Bronchial epithelial cell (primary cell): ENCODE results near the gene ETNPPL. TPM values are rescaled to one million over a fixed set of nuclear protein-coding genes. Genes with fewer than 3 reads are reported as not detected.

Experiments used
- DNase-seq: peaks from one replicate; pipeline ENCODE4 v3.0.0-alpha.2; 2010; ENCODE audit warnings: low read depth
- FAIRE-seq: peaks from 2 replicates; lab custom pipeline; 2011; peaks lifted over from hg19 to GRCh38; lab: Jason Lieb, UNC
- H3K27me3 ChIP-seq: 2 replicates; pipeline ENCODE4 v1.5.1; 2011; ENCODE audit warnings: low read length; ENCODE audit not compliant: control insufficient read depth, insufficient read depth
- H3K36me3 ChIP-seq: 2 replicates; pipeline ENCODE4 v1.5.1; 2011; ENCODE audit warnings: low read length; ENCODE audit not compliant: control insufficient read depth, insufficient read depth
- H3K4me3 ChIP-seq: 2 replicates; pipeline ENCODE4 v1.5.1; 2011; ENCODE audit warnings: mild to moderate bottlenecking, low read depth, low read length, control low read depth
- total RNA-seq: library from RNA; depleted of rRNA; stranded (reverse); fragments of >200 nt; gene quantifications from 2 replicates; pipeline ENCODE4 v1.2.1, GENCODE V29; 2014
- TF ChIP-seq, protein P1 (sequence below): IDR thresholded peaks from 2 replicates; pipeline ENCODE4 v1.5.1; 2011; ENCODE audit warnings: mild to moderate bottlenecking, moderate library complexity, low read length, control low read depth, inconsistent platforms; ENCODE audit not compliant: insufficient read depth, severe bottlenecking

The ETNPPL gene
- total RNA-seq, 1 donor from 2014 or later, result not detected

DNA sequence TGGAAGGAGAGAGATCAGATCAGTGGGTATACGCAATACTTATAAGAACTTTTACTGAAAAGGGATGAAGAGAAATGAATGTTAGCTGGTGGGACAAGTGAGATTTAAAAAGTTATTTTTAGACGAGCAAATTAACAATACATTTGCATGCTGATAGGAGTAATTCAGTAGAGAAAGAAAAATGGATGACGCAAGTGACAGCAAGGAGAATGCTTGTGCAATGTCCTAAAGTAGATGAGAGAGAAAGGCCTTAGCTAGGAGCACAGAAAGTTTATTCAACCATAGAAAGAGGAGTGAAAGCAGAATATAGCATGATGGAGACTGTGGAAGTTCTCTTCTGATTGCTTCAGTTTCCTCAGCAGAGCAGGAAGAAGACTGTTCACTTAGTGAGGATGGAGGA, 66.7 kb downstream of the ETNPPL start:
- FAIRE-seq (no peak), DNase-seq (no peak)
- no peaks in the 10 kb centered on the region for H3K27me3 ChIP-seq
- no peaks in the 10 kb centered on the region for H3K36me3 ChIP-seq
- TF ChIP-seq, protein P1, sequence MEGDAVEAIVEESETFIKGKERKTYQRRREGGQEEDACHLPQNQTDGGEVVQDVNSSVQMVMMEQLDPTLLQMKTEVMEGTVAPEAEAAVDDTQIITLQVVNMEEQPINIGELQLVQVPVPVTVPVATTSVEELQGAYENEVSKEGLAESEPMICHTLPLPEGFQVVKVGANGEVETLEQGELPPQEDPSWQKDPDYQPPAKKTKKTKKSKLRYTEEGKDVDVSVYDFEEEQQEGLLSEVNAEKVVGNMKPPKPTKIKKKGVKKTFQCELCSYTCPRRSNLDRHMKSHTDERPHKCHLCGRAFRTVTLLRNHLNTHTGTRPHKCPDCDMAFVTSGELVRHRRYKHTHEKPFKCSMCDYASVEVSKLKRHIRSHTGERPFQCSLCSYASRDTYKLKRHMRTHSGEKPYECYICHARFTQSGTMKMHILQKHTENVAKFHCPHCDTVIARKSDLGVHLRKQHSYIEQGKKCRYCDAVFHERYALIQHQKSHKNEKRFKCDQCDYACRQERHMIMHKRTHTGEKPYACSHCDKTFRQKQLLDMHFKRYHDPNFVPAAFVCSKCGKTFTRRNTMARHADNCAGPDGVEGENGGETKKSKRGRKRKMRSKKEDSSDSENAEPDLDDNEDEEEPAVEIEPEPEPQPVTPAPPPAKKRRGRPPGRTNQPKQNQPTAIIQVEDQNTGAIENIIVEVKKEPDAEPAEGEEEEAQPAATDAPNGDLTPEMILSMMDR, result no peak
- H3K4me3 ChIP-seq, result no peak overlapping the region

- H3K36me3 ChIP-seq, result no peaks in the 10 kb centered on the region
- no peak for DNase-seq
- no peak for FAIRE-seq
Measured at GRCh38 chr4:108695062-108695461, 67.8 kb downstream of the ETNPPL start.

DNA sequence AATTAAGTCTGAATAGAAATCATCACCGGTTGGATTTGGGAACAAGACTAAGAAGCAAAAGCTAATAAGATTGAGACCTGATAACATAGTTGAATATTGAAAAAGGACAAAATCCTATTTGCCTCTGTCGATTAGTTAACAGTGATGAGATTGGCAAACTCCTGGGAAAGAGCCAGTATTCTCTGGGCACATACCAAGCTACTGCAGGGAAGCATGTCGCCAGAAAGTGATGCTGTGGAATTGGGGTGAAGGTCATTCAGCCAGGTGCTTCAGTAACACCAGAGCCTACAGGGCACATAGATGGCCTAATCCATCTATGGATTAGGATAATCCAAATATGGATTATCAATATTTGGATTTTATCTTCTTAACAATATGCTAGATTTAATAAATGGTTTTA, 68.4 kb downstream of the ETNPPL start:
- FAIRE-seq (no peak), DNase-seq (no peak)
- H3K4me3 ChIP-seq, result no peak overlapping the region
- no peaks in the 10 kb centered on the region for H3K27me3 ChIP-seq
- H3K36me3 ChIP-seq, result no peaks in the 10 kb centered on the region
- TF ChIP-seq, protein P1, result no peak

More at GRCh38 chr4:108695062-108695461, 67.8 kb downstream of the ETNPPL start:
- H3K27me3 ChIP-seq, result no peaks in the 10 kb centered on the region
- TF ChIP-seq, protein P1, result no peak
- H3K4me3 ChIP-seq, result no peak overlapping the region

- no peaks in the 10 kb centered on the region for H3K36me3 ChIP-seq
- FAIRE-seq, result no peak
- TF ChIP-seq, protein P1, result no peak
Measured at GRCh38 chr4:108693819-108694218, 69.0 kb downstream of the ETNPPL start.

DNA sequence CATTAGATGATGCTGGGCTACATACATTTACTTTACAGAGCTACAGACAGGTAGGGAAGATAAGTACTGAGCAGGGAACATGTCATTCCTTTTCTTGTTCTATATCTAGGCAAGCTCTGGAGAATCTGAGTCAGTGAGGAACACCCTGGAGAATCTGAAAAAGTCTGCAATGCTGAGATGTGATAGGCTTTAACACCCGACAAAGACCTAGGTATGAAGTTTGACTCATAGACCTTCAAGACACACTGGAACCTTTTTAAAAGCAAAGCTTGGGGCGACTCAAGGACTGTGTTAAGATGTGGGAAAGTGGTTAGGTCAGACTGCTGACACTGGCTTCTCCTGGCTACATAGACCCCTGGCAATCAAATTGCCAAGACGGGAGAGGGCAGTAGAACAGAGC, 69.6 kb downstream of the ETNPPL start:
- FAIRE-seq, result no peak
- TF ChIP-seq, protein P1, result no peak
- Histone ChIP-seq H3K27me3 (no peaks in the 10 kb centered on the region), H3K36me3 (no peaks in the 10 kb centered on the region), H3K4me3 (no peak overlapping the region)
- DNase-seq, result peak; percentile 26

More at GRCh38 chr4:108693819-108694218, 69.0 kb downstream of the ETNPPL start:
- H3K27me3 ChIP-seq, result no peaks in the 10 kb centered on the region
- peak; percentile 41 for DNase-seq
- no peak overlapping the region for H3K4me3 ChIP-seq

Other genes starting within 250 kb of the ETNPPL start
- 753 and 808 TPM in 2 replicates for gene RPL34, start 142.5 kb downstream of the ETNPPL start, total RNA-seq
- gene OSTC, start 112.5 kb downstream of the ETNPPL start, total RNA-seq, result 163 and 261 TPM in 2 replicates